ENCODE results near the gene GLT8D2.

The GLT8D2 gene

GRCh38 chr12:104054681-104055346 is 4.8 kb upstream of the GLT8D2 start:
- TF ChIP-seq CTCF (conservative IDR thresholded peaks at IDR 0.05; ENCODE audit: low read depth, low read length) = no peak
- DNase-seq (ENCODE audit: low read depth) = no peak
- H3K4me3 ChIP-seq (ENCODE audit: low read depth, low read length) = no peak overlapping the region

DNA sequence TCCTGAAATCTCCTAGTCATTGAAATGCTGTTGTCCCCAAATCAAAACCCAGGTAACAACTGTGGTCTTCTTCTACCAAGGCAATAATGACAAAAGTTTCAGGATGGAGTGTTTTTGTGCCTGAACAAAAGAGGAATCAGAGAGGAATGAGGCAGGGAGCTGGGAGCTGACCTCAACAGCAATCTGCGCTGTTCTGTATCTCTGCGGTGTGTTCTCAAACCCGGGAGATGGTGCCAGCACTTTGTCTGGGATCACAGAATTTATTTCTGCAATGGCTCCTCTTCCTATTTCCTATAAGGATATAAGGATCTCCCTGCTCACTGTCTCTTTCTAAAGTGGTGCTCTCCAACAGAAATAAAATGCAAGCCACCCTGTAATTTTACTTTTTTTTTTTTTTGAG is 449 bp upstream of the GLT8D2 start:
- H3K4me3 ChIP-seq (ENCODE audit: low read depth, low read length) = peak overlapping the region; percentile 67
- DNase-seq (ENCODE audit: low read depth) = no peak
- TF ChIP-seq CTCF (conservative IDR thresholded peaks at IDR 0.05; ENCODE audit: low read depth, low read length) = no peak

GRCh38 chr12:104049278-104049902 is 597 bp downstream of the GLT8D2 start:
- no peak for TF ChIP-seq CTCF (conservative IDR thresholded peaks at IDR 0.05; ENCODE audit: low read depth, low read length)
- H3K4me3 ChIP-seq (ENCODE audit: low read depth, low read length) = peak overlapping the region; percentile 67
- DNase-seq (ENCODE audit: low read depth) = peak; percentile 67

GRCh38 chr12:104048811-104049210 is 1.2 kb downstream of the GLT8D2 start:
- peak; percentile 30 for DNase-seq (ENCODE audit: low read depth)
- no peak for TF ChIP-seq CTCF (conservative IDR thresholded peaks at IDR 0.05; ENCODE audit: low read depth, low read length)
- peak overlapping the region; percentile 67 for H3K4me3 ChIP-seq (ENCODE audit: low read depth, low read length)

GRCh38 chr12:104048162-104048561 is 1.8 kb downstream of the GLT8D2 start:
- no peak for TF ChIP-seq CTCF (conservative IDR thresholded peaks at IDR 0.05; ENCODE audit: low read depth, low read length)
- DNase-seq (ENCODE audit: low read depth) = no peak
- H3K4me3 ChIP-seq (ENCODE audit: low read depth, low read length) = no peak overlapping the region

- TF ChIP-seq CTCF (conservative IDR thresholded peaks at IDR 0.05; ENCODE audit: low read depth, low read length) = no peak
- H3K4me3 ChIP-seq (ENCODE audit: low read depth, low read length) = no peak overlapping the region
- no peak for DNase-seq (ENCODE audit: low read depth)
These were observed 3.7 kb downstream of the GLT8D2 start for GRCh38 chr12:104046306-104046705.

- no peak for DNase-seq (ENCODE audit: low read depth)
- no peak for TF ChIP-seq CTCF (conservative IDR thresholded peaks at IDR 0.05; ENCODE audit: low read depth, low read length)
- H3K4me3 ChIP-seq (ENCODE audit: low read depth, low read length) = no peak overlapping the region
These were observed 5.8 kb downstream of the GLT8D2 start for GRCh38 chr12:104044158-104044557.

Measured in choroid plexus epithelial cell (primary cell).